PFSK-1 (cell line): Measurements from ENCODE around the gene OSBPL6.

Source experiments
- FOXP2 ChIP-seq: optimal IDR thresholded peaks from 2 replicates; pipeline ENCODE3; 2011; ENCODE audit warnings: borderline replicate concordance, control low read depth, inconsistent platforms; ENCODE audit not compliant: insufficient read depth; ENCODE audit errors: extremely low read length, extremely low read depth
- POLR2AphosphoS5 ChIP-seq: IDR thresholded peaks from 2 replicates; pipeline ENCODE4 v1.6.1; 2012; ENCODE audit warnings: low read depth, mild to moderate bottlenecking, control low read depth, low read length, moderate library complexity
- REST ChIP-seq, 2 experiments: IDR thresholded peaks; 2 replicates each; pipeline versions ENCODE4 v1.6.1 to v1.8.0; 2011 to 2012; ENCODE audit warnings: low read depth in 2 of 2, low read length in 2 of 2, control low read depth in 1 of 2, inconsistent platforms in 1 of 2, mild to moderate bottlenecking in 1 of 2, moderate library complexity in 1 of 2; ENCODE audit not compliant: insufficient read depth in 1 of 2
- SIN3A ChIP-seq: IDR thresholded peaks from 2 replicates; pipeline ENCODE4 v1.6.1; 2012; ENCODE audit warnings: mild to moderate bottlenecking, low read length, moderate library complexity, borderline replicate concordance; ENCODE audit not compliant: insufficient read depth
- TAF1 ChIP-seq: IDR thresholded peaks from 2 replicates; pipeline ENCODE4 v1.6.1; 2012; ENCODE audit warnings: low read length, control low read depth, borderline replicate concordance; ENCODE audit not compliant: insufficient read depth

OSBPL6 gene

GRCh38 chr2:178395295-178395694 lies 201.0 kb downstream of the OSBPL6 start:
- TF ChIP-seq FOXP2 (no peak), SIN3A (no peak)

- TF ChIP-seq FOXP2, result no peak
- no peak for TF ChIP-seq REST (IDR thresholded peaks at IDR 0.05; ENCODE audit: insufficient read depth in 1 of 2, low read depth in 2 of 2, low read length in 2 of 2)
- no peak for TF ChIP-seq POLR2AphosphoS5
- no peak for TF ChIP-seq TAF1
- no peak for TF ChIP-seq SIN3A
Measured at GRCh38 chr2:178395941-178396570, 201.7 kb downstream of the OSBPL6 start.

GRCh38 chr2:178397002-178397605 lies 202.8 kb downstream of the OSBPL6 start:
- no peak for TF ChIP-seq REST (IDR thresholded peaks at IDR 0.05; ENCODE audit: insufficient read depth in 1 of 2, low read depth in 2 of 2, low read length in 2 of 2)
- TF ChIP-seq POLR2AphosphoS5, result no peak
- no peak for TF ChIP-seq TAF1
- no peak for TF ChIP-seq SIN3A
- TF ChIP-seq FOXP2, result no peak

GRCh38 chr2:178401994-178402437 lies 207.7 kb downstream of the OSBPL6 start:
- no peak for TF ChIP-seq SIN3A
- no peak for TF ChIP-seq POLR2AphosphoS5
- no peak for TF ChIP-seq FOXP2
- no peak for TF ChIP-seq REST (IDR thresholded peaks at IDR 0.05; ENCODE audit: insufficient read depth in 1 of 2, low read depth in 2 of 2, low read length in 2 of 2)
- TF ChIP-seq TAF1, result no peak

- TF ChIP-seq POLR2AphosphoS5, result no peak
- no peak for TF ChIP-seq REST (IDR thresholded peaks at IDR 0.05; ENCODE audit: insufficient read depth in 1 of 2, low read depth in 2 of 2, low read length in 2 of 2)
- TF ChIP-seq FOXP2, result no peak
- TF ChIP-seq SIN3A, result no peak
- TF ChIP-seq TAF1, result no peak
Measured at GRCh38 chr2:178403671-178404306, 209.5 kb downstream of the OSBPL6 start.
